KBM-7 (cell line): ENCODE results near the gene SPACA6.
"Not testable (repeated sequence)": the region's sequence is repeated elsewhere in the genome, so short reads cannot be mapped to it uniquely, and the experiment has no call there.

ENCODE experiments used
- DNase-seq: peaks from one replicate; pipeline ENCODE4 v3.0.0-alpha.2; 2015
- in situ Hi-C: fragments of 300-500 bp; cut with MboI; formaldehyde crosslinking; loops from 2 replicates; pipeline ENCODE4 v1.14.3; 2020; ENCODE audit warnings: low sequenced_read_pairs, low pct_unique_long_range_greater_than_20kb, mixed read lengths

Gene SPACA6

GRCh38 chr19:51724543-51724942 lies 31.4 kb downstream of the SPACA6 start:
- in situ Hi-C loops, result no loop called here
- DNase-seq, result no peak

DNA sequence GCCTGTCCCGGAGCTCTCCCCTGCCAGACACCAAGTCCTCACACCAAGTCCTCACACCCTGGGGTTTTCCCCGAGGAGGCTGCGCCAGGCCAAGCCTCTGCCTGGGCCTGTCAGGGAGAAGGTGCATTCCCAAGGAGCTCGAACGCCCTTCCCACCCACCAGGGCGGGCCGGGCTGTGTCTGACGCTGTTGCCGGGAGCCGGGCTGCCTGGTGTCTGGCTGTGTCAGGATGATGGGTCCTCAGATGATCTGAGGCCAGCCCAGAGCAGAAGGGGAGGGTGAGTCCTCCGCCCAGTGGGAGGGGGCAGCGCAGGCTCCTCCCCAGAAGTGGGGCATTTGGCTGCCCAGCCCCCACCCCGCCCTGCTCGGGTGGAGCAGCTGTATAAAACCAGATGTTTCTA lies 32.9 kb downstream of the SPACA6 start:
- DNase-seq, result no peak
- in situ Hi-C loops, result no loop called here

- in situ Hi-C loops, result no loop called here
- DNase-seq, result no peak
Observed at GRCh38 chr19:51727349-51727880, 34.3 kb downstream of the SPACA6 start.

- no peak for DNase-seq
Observed at GRCh38 chr19:51729781-51730180, 36.7 kb downstream of the SPACA6 start.

GRCh38 chr19:51733742-51734522 lies 40.8 kb downstream of the SPACA6 start:
- no peak for DNase-seq
- in situ Hi-C loops, result no loop called here

More at GRCh38 chr19:51729781-51730180, 36.7 kb downstream of the SPACA6 start:
- in situ Hi-C loops, result no loop called here

GRCh38 chr19:51735759-51736449 lies 42.8 kb downstream of the SPACA6 start:
- in situ Hi-C loops, result no loop called here
- DNase-seq, result peak; percentile 37

DNA sequence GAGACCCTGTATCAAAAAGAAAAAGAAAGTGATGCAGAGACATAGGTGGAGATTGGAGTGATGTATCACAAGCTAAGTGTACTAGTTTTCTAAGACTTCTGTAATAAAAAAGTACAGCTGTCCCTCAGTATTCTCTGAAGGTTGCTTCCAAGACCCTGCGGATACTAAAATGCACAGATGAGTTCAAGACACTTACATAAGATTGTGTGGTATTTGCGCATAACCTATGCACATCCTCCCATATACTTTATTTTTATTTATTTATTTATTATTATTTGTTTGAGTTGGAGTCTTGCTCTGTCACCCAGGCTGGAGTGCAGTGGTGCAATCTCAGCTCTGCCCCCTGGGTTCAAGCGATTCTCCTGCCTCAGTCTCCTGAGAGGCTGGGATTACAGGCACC lies 44.3 kb downstream of the SPACA6 start:
- in situ Hi-C loops, result no loop called here

DNA sequence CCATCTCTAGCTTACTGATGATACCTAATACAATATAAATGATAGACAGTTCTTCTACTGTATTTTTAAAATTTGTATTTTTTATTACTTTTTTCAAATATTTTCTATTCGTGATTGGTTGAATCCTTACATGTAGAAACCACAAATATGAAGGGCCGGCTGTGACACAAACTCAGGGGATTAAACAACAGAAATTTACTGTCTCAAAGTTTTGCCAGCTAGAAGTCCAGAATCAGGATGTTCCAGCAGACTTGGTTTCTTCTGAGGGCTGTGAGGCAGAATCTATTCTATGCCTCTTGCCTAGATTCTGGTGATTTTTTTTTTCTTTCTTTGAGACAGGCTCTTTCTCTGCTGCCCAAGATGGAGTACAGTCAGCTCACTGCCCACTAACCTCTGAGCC lies 44.8 kb downstream of the SPACA6 start:
- in situ Hi-C loops, result no loop called here
- DNase-seq, result no peak

More for the DNA sequence above, 44.3 kb downstream of the SPACA6 start:
- DNase-seq, result no peak

DNA sequence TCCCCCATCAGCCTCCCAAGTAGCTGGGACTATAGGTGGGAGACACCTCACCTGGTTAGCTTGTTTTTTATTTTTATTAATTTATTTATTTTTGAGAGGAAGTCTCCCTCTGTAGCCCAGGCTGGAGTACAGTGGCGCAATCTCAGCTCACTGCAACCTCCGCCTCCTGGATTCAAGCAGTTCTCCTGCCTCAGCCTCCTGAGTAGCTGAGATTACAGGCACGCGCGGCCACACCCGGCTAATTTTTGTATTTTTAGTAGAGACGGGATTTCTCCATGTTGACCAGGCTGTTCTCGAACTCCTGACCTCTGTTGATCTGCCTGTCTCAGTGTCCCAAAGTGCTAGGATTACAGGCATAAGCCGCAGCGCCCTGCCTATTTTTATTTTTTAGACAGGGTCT lies 45.4 kb downstream of the SPACA6 start:
- in situ Hi-C loops, DNase-seq: not testable (repeated sequence)

- DNase-seq, result no peak
- in situ Hi-C loops, result no loop called here
Observed at GRCh38 chr19:51739466-51740213, 46.5 kb downstream of the SPACA6 start.

DNA sequence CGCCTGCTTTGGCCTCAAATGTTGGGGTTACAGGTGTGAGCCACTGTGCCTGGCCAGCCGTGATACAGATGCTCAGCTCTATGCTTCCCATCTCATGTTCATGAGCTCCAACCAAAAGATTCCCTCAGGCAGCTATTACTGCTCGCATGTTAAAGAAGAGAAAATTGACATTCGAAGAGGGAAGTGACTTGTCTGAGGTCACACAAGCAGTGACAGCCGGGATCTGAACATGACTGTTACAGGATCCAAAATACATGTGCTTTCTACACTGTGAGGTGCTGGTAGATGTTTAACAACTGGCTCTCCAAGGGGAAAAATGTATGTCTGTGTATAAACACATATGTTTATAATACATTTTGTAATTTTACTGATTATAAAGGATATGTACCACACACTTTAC lies 47.2 kb downstream of the SPACA6 start:
- DNase-seq, result no peak
- in situ Hi-C loops, result no loop called here

DNA sequence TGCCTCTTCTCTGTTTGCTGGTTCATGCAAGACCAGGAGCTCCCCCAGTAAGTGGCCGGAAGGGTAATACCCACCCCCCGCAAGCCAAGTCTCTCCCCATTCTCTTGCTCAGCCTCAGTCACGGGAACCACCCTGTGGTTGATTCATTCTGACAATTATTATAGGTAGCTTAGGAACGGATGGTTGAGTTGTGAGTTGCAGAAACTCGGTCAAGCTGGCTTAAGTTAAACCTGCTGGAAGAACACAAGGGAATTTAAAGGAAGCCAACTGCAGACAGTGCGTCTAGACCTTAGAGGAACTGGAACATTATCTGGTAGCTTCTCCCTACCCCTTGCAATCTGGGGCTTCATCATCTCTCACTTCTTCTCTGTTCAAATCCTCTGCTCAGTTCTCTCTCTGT lies 49.7 kb downstream of the SPACA6 start:
- in situ Hi-C loops, result no loop called here
- peak; percentile 28 for DNase-seq

DNA sequence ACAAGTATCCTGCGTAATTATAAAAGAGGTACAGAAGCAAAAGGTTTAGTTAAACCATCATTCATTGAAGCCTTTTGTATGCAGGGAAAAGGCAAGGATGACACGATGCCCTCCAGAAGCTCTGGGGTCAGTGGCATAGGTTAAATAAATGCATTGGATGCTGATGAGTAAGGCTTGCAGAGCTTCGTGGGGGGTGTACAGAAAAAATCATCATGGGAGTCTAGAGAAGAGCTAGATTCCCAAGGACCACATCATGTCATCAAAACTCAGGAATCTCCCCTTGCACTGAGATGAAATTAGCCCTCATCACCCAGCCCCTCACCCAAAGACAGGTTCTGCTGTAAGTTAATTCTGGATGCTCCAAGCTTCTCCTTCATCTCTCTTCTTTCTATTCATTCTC lies 50.3 kb downstream of the SPACA6 start:
- in situ Hi-C loops, result no loop called here
- no peak for DNase-seq

DNA sequence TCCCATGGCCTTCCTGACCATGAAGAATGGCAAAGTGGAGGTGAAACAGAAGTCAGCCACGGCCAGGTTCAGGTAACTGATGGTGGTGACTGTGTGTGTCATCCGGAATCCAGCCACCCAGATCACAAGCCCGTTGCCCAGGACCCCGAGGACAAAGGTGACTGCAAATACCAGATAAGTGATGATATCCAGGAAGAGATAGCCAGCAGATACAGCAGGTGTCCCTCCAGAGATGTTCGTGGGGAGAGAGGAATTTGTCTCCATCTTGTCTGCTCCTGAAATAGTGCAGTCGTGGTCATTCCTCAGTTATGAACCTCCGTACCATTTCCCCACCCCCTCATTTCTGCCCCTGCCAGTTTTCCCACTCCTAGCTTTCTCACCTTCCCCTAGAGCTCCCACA lies 53.6 kb downstream of the SPACA6 start:
- in situ Hi-C loops, result no loop called here
- DNase-seq, result no peak

- in situ Hi-C loops, result no loop called here
- no peak for DNase-seq
Observed at GRCh38 chr19:51749979-51750378, 56.8 kb downstream of the SPACA6 start.

GRCh38 chr19:51750400-51751094 lies 57.4 kb downstream of the SPACA6 start:
- DNase-seq, result no peak
- in situ Hi-C loops, result no loop called here

DNA sequence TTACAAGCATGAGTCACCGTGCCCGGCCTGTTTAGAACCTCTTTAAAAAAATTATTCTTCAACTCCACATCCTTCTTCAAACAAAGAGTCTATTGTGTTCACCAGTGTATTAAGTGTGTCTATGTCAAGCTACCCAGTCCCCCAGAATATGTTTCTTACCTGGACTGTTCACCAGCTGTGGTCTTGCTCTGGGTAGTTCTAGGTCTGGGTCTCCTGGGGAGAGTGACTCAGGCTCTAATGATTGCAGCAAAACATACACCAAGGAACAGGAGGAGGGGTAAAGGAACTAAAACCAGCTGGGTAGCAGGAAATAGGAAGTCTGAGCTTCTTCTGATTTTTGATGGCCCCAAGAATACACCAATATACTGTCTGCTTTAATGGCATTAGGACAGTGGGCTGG lies 58.5 kb downstream of the SPACA6 start, which contains the start of gene FPR1:
TSS of gene FPR1 (minus strand) at position 224 of the 400 bp plus-strand sequence. CDS start 4,884 bp downstream, outside the sequence.
- peak; percentile 55 for DNase-seq
- in situ Hi-C loops, result no loop called here

GRCh38 chr19:51754109-51754508 lies 61.0 kb downstream of the SPACA6 start:
- in situ Hi-C loops, result no loop called here
- no peak for DNase-seq

DNA sequence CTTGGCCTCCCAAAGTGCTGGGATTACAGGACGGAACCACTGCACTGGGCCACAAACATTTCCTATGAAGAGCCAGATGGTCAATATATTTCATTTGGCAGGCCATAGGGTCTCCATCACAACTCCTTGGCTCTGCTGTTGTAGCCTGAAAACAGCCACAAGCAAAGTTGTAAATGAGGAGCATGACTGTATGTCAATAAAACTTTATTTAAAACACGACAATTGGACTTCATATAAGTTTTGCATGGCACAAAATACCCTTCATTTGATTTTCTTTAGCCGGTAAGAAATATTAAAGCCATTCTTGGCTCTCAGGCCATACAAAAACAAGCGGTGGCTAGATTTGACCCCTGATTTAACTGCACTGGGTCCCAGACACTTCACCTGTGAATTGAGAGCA lies 61.6 kb downstream of the SPACA6 start:
- in situ Hi-C loops, result no loop called here
- no peak for DNase-seq
